Ishikawa (cell line): ENCODE measurements around the gene ARHGDIA.

Experiments
- CEBPB ChIP-seq: IDR thresholded peaks from 2 replicates; pipeline ENCODE4 v1.6.1; 2012
- EP300 ChIP-seq: IDR thresholded peaks from 2 replicates; pipeline ENCODE4 v1.6.1; 2012; ENCODE audit warnings: borderline replicate concordance
- FOXM1 ChIP-seq: IDR thresholded peaks from 2 replicates; pipeline ENCODE4 v1.6.1; 2012; ENCODE audit warnings: low read depth, borderline replicate concordance
- NFIC ChIP-seq: IDR thresholded peaks from 2 replicates; pipeline ENCODE4 v1.6.1; 2012
- RAD21 ChIP-seq: IDR thresholded peaks from 2 replicates; pipeline ENCODE4 v1.6.1; 2012; ENCODE audit warnings: low read depth
- TAF1 ChIP-seq: IDR thresholded peaks from 2 replicates; pipeline ENCODE4 v1.6.1; 2012; ENCODE audit warnings: low read depth, mild to moderate bottlenecking
- TEAD4 ChIP-seq: IDR thresholded peaks from 2 replicates; pipeline ENCODE4 v1.6.1; 2012
- YY1 ChIP-seq: IDR thresholded peaks from 2 replicates; pipeline ENCODE4 v1.6.1; 2012; ENCODE audit warnings: low read depth
- TF ChIP-seq, protein P1 (sequence below): IDR thresholded peaks from 2 replicates; pipeline ENCODE4 v1.6.1; 2012; ENCODE audit warnings: low read depth, mild to moderate bottlenecking
- TF ChIP-seq, protein P2 (sequence below): IDR thresholded peaks from 2 replicates; pipeline ENCODE4 v1.6.1; 2012
- TF ChIP-seq, protein P3 (sequence below): IDR thresholded peaks from 2 replicates; pipeline ENCODE4 v1.6.1; 2012

DNA sequence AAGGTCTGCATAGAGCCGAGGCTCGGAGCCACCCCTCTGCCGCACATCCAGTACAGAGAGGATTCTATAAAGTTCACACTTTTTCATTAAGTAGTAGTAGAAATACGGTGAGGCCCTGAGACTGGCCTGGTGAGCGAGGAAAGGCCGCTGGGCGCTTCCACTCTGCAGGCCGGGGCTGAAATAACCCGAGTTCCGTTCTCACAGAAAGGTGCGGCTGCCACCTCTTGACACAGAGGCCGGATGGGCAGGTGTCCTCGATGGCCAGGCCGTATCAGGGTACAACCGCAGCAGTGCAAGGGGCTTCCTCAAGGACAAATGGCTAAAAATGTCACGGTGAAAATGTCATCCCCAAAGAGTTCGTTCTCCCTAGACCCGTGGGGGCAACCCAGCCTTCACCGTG, 40.8 kb upstream of the ARHGDIA start:
- TF ChIP-seq, protein P1, sequence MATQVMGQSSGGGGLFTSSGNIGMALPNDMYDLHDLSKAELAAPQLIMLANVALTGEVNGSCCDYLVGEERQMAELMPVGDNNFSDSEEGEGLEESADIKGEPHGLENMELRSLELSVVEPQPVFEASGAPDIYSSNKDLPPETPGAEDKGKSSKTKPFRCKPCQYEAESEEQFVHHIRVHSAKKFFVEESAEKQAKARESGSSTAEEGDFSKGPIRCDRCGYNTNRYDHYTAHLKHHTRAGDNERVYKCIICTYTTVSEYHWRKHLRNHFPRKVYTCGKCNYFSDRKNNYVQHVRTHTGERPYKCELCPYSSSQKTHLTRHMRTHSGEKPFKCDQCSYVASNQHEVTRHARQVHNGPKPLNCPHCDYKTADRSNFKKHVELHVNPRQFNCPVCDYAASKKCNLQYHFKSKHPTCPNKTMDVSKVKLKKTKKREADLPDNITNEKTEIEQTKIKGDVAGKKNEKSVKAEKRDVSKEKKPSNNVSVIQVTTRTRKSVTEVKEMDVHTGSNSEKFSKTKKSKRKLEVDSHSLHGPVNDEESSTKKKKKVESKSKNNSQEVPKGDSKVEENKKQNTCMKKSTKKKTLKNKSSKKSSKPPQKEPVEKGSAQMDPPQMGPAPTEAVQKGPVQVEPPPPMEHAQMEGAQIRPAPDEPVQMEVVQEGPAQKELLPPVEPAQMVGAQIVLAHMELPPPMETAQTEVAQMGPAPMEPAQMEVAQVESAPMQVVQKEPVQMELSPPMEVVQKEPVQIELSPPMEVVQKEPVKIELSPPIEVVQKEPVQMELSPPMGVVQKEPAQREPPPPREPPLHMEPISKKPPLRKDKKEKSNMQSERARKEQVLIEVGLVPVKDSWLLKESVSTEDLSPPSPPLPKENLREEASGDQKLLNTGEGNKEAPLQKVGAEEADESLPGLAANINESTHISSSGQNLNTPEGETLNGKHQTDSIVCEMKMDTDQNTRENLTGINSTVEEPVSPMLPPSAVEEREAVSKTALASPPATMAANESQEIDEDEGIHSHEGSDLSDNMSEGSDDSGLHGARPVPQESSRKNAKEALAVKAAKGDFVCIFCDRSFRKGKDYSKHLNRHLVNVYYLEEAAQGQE: no peak
- TF ChIP-seq, protein P2, sequence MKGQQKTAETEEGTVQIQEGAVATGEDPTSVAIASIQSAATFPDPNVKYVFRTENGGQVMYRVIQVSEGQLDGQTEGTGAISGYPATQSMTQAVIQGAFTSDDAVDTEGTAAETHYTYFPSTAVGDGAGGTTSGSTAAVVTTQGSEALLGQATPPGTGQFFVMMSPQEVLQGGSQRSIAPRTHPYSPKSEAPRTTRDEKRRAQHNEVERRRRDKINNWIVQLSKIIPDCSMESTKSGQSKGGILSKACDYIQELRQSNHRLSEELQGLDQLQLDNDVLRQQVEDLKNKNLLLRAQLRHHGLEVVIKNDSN: no peak
- no peak for TF ChIP-seq RAD21
- TF ChIP-seq YY1: no peak
- TF ChIP-seq, protein P3, sequence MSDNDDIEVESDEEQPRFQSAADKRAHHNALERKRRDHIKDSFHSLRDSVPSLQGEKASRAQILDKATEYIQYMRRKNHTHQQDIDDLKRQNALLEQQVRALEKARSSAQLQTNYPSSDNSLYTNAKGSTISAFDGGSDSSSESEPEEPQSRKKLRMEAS: no peak
- TF ChIP-seq TAF1: no peak
- TF ChIP-seq EP300: no peak
- TF ChIP-seq FOXM1: no peak
- no peak for TF ChIP-seq TEAD4
- no peak for TF ChIP-seq CEBPB
- TF ChIP-seq NFIC: no peak
